Central memory CD4-positive, alpha-beta T cell (primary cell): Measurements from ENCODE around the gene HHATL.

Experiments
- DNase-seq: peaks from one replicate; pipeline ENCODE4 v3.0.0; 2022

Gene HHATL

GRCh38 chr3:42696356-42697288 is 6.0 kb downstream of the HHATL start:
- no peak for DNase-seq

- no peak for DNase-seq
These were observed 8.2 kb downstream of the HHATL start for GRCh38 chr3:42694366-42694765.

- DNase-seq, result no peak
These were observed 9.1 kb downstream of the HHATL start for GRCh38 chr3:42693530-42693930.

- DNase-seq, result no peak
These were observed 9.7 kb downstream of the HHATL start for GRCh38 chr3:42692667-42693529.

- no peak for DNase-seq
These were observed 10.6 kb downstream of the HHATL start for GRCh38 chr3:42691816-42692666.

- no peak for DNase-seq
These were observed 11.6 kb downstream of the HHATL start for GRCh38 chr3:42690766-42691680.

GRCh38 chr3:42690191-42690590 is 12.4 kb downstream of the HHATL start:
- DNase-seq, result no peak

GRCh38 chr3:42689421-42690014 is 13.1 kb downstream of the HHATL start:
- DNase-seq, result no peak

GRCh38 chr3:42688487-42689420 is 13.8 kb downstream of the HHATL start:
- DNase-seq, result no peak

GRCh38 chr3:42688016-42688415 is 14.6 kb downstream of the HHATL start:
- DNase-seq, result no peak

GRCh38 chr3:42686832-42687650 is 15.6 kb downstream of the HHATL start:
- no peak for DNase-seq

- no peak for DNase-seq
These were observed 16.4 kb downstream of the HHATL start for GRCh38 chr3:42685891-42686820.

- DNase-seq, result no peak
These were observed 17.2 kb downstream of the HHATL start, which contains the start of gene KLHL40 for GRCh38 chr3:42685363-42685881. Gene KLHL40, plus strand, starts transcription at chr3:42685537. Its CDS starts 82 bp downstream, at chr3:42685619.

- DNase-seq, result no peak
These were observed 17.8 kb downstream of the HHATL start for GRCh38 chr3:42684632-42685362.

- DNase-seq, result no peak
These were observed 18.6 kb downstream of the HHATL start for GRCh38 chr3:42683875-42684598.
